OCI-LY1 (cell line): ENCODE measurements around the gene FHOD3.
"Not testable (repeated sequence)": the region's sequence is repeated elsewhere in the genome, so short reads cannot be mapped to it uniquely, and the experiment has no call there.

Experiments used
- H2AFZ ChIP-seq: fragments of 200-600 bp; sonication (generic), shearing (Covaris generic); 2 replicates; pipeline ENCODE4 v1.6.0; 2014; ENCODE audit warnings: antibody characterized with exemption, mild to moderate bottlenecking, low read length
- H3F3A ChIP-seq: fragments of 200-600 bp; sonication (generic), shearing (Covaris generic); 2 replicates; pipeline ENCODE4 v1.6.0; 2014; ENCODE audit warnings: mild to moderate bottlenecking, antibody characterized with exemption, low read length, moderate library complexity; ENCODE audit not compliant: insufficient read depth
- H3K27ac ChIP-seq: fragments of 200-600 bp; sonication (generic); 2 replicates; pipeline ENCODE4 v1.5.1; 2014; ENCODE audit warnings: low read length, mixed run types, mild to moderate bottlenecking, low read depth; ENCODE audit not compliant: poor library complexity, severe bottlenecking
- H3K27me3 ChIP-seq: fragments of 200-600 bp; sonication (generic); 2 replicates; pipeline ENCODE4 v1.6.0; 2014; ENCODE audit warnings: antibody characterized with exemption, mild to moderate bottlenecking, low read length, moderate library complexity; ENCODE audit not compliant: insufficient read depth
- H3K36me3 ChIP-seq: fragments of 200-600 bp; sonication (generic); 2 replicates; pipeline ENCODE4 v1.6.1; 2014; ENCODE audit warnings: mild to moderate bottlenecking, antibody characterized with exemption, low read length, moderate library complexity, mixed read lengths; ENCODE audit not compliant: insufficient read depth
- H3K4me1 ChIP-seq: fragments of 200-600 bp; sonication (generic); 2 replicates; pipeline ENCODE4 v1.5.1; 2014; ENCODE audit warnings: mild to moderate bottlenecking, low read length, moderate library complexity; ENCODE audit not compliant: insufficient read depth, severe bottlenecking
- H3K4me2 ChIP-seq: fragments of 200-600 bp; sonication (generic), shearing (Covaris generic); 2 replicates; pipeline ENCODE4 v1.6.1; 2014; ENCODE audit warnings: low read length
- H3K4me3 ChIP-seq: fragments of 200-600 bp; sonication (generic); 2 replicates; pipeline ENCODE4 v1.5.1; 2014; ENCODE audit warnings: low read length, low read depth, mild to moderate bottlenecking, mixed read lengths; ENCODE audit not compliant: poor library complexity, severe bottlenecking
- H3K79me2 ChIP-seq: fragments of 200-600 bp; shearing (Covaris generic); 2 replicates; pipeline ENCODE4 v1.6.1; 2016; ENCODE audit warnings: mixed run types, low read length, mixed read lengths; ENCODE audit not compliant: insufficient read depth
- H3K9ac ChIP-seq: fragments of 200-600 bp; sonication (generic), shearing (Covaris generic); 2 replicates; pipeline ENCODE4 v1.6.1; 2014; ENCODE audit warnings: mild to moderate bottlenecking, low read length, mixed read lengths
- H3K9me2 ChIP-seq: fragments of 200-600 bp; sonication (generic), shearing (Covaris generic); 2 replicates; pipeline ENCODE4 v1.6.1; 2014; ENCODE audit warnings: low read depth, mild to moderate bottlenecking, low read length, mixed read lengths
- H3K9me3 ChIP-seq: fragments of 200-600 bp; shearing (Covaris generic); 2 replicates; pipeline ENCODE4 v1.6.1; 2014; ENCODE audit warnings: low read length, mixed read lengths
- H4K20me1 ChIP-seq: fragments of 200-600 bp; sonication (generic), shearing (Covaris generic); 2 replicates; pipeline ENCODE4 v1.6.0; 2016; ENCODE audit warnings: mild to moderate bottlenecking, low read length; ENCODE audit not compliant: insufficient read depth
- EZH2 ChIP-seq: fragments of 200-600 bp; sonication (generic), shearing (Covaris generic); IDR thresholded peaks from 2 replicates; pipeline ENCODE4 v1.8.0; 2017; ENCODE audit warnings: borderline replicate concordance, mixed run types, mild to moderate bottlenecking, antibody characterized with exemption, low read length, moderate library complexity, mixed read lengths
- TF ChIP-seq, protein P1 (sequence below): fragments of 200-600 bp; sonication (generic), shearing (Covaris generic); IDR thresholded peaks from 2 replicates; pipeline ENCODE4 v1.5.1; 2017; ENCODE audit warnings: mild to moderate bottlenecking, antibody characterized with exemption, low read length, moderate library complexity, mixed read lengths

FHOD3 gene

DNA sequence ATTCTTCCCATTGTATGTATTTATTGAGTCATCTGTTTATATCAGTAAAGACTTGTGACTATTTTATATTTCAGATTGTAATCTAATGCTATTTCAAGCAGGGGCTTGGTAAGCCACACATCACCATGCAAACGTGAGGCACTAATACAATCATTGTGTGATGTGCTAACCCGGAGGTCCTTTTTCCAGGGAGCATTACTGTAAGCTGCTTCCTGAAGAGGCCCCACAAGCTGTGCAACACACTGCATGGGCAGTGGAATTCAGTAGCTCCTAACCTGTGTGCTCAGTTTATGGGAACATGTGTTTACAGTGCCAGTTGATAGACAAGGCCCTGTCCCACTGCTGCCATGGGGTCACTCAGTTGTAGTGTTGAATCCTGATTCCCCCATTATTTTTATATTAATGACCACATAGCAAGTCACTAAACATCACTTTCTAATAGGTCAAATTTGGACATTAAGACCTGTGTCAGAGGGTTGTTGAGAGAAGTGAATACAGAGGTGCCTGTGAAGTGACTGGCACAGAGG, 162.9 kb downstream of the FHOD3 start:
- no peak overlapping the region for H3K4me2 ChIP-seq
- no peak overlapping the region for H3K27ac ChIP-seq

DNA sequence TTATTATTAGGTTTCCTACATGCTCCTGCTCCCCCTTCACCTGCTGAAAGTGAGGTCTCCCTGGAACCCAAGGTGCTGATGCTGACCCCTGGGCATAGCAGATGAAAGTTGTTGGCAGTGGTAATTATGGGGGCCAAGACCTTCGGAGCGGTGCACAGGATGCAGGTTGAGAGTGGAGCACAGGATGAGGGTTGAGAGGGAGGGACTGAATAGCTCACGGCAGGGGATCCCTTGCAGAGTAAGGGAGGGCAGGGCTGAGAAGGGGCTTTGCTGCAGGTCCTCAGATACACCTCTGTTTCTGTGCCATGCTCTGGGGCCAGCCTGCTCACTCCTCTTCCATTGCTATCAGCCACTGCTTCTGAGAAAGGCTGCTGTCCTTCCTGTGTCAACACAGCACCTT, 163.3 kb downstream of the FHOD3 start:
- H3K79me2 ChIP-seq, result no peaks in the 10 kb centered on the region
- no peak overlapping the region for H2AFZ ChIP-seq
- no peak overlapping the region for H3K4me2 ChIP-seq

More for the DNA sequence above, 162.9 kb downstream of the FHOD3 start:
- H3K4me1 ChIP-seq, result no peaks in the 10 kb centered on the region
- H4K20me1 ChIP-seq, result no peaks in the 10 kb centered on the region
- no peaks in the 10 kb centered on the region for H3K27me3 ChIP-seq
- TF ChIP-seq EZH2, result no peak
- TF ChIP-seq, protein P1, sequence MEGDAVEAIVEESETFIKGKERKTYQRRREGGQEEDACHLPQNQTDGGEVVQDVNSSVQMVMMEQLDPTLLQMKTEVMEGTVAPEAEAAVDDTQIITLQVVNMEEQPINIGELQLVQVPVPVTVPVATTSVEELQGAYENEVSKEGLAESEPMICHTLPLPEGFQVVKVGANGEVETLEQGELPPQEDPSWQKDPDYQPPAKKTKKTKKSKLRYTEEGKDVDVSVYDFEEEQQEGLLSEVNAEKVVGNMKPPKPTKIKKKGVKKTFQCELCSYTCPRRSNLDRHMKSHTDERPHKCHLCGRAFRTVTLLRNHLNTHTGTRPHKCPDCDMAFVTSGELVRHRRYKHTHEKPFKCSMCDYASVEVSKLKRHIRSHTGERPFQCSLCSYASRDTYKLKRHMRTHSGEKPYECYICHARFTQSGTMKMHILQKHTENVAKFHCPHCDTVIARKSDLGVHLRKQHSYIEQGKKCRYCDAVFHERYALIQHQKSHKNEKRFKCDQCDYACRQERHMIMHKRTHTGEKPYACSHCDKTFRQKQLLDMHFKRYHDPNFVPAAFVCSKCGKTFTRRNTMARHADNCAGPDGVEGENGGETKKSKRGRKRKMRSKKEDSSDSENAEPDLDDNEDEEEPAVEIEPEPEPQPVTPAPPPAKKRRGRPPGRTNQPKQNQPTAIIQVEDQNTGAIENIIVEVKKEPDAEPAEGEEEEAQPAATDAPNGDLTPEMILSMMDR, result no peak
- H2AFZ ChIP-seq, result no peak overlapping the region
- no peaks in the 10 kb centered on the region for H3K9me3 ChIP-seq
- no peak overlapping the region for H3K4me3 ChIP-seq
- no peaks in the 10 kb centered on the region for H3K36me3 ChIP-seq
- H3K9ac ChIP-seq, result no peak overlapping the region
- no peaks in the 10 kb centered on the region for H3K79me2 ChIP-seq
- no peaks in the 10 kb centered on the region for H3F3A ChIP-seq
- H3K9me2 ChIP-seq, result no peaks in the 10 kb centered on the region

DNA sequence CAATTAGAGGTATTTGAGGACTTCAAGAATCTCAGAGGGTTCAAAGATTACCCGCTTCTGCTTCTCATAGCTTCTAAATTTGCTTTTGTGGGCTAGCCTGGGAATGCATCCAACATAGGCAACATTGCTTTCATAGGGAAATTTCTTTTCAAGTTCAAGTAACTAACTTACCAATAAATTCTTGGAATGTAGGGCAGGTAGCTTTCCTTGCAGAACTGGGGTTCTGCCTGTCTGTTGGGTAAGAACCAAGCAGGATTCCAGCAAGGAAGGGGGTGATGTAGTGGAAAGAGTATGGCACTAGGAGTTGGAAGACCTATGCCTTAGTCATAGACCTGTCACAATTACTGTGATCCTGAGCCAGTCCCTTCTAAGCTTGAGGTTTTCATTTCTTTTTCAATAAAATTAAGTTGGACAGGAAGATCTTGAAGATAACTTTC, 164.1 kb downstream of the FHOD3 start:
- Histone ChIP-seq H3K27me3 (no peaks in the 10 kb centered on the region), H3F3A (no peaks in the 10 kb centered on the region), H3K9me2 (no peaks in the 10 kb centered on the region), H3K79me2 (no peaks in the 10 kb centered on the region), H3K4me1 (no peaks in the 10 kb centered on the region), H3K9me3 (no peaks in the 10 kb centered on the region), H2AFZ (no peak overlapping the region), H3K9ac (no peak overlapping the region), H3K4me2 (no peak overlapping the region), H3K36me3 (no peaks in the 10 kb centered on the region), H3K4me3 (no peak overlapping the region), H4K20me1 (no peaks in the 10 kb centered on the region), H3K27ac (no peak overlapping the region)
- no peak for TF ChIP-seq EZH2
- TF ChIP-seq, protein P1, result no peak

More for the DNA sequence above, 163.3 kb downstream of the FHOD3 start:
- TF ChIP-seq, protein P1, result no peak
- TF ChIP-seq EZH2, result no peak
- Histone ChIP-seq H3K27me3 (no peaks in the 10 kb centered on the region), H3K36me3 (no peaks in the 10 kb centered on the region), H3K27ac (no peak overlapping the region), H3F3A (no peaks in the 10 kb centered on the region), H3K9me3 (no peaks in the 10 kb centered on the region), H4K20me1 (no peaks in the 10 kb centered on the region), H3K4me1 (no peaks in the 10 kb centered on the region), H3K9ac (no peak overlapping the region), H3K9me2 (no peaks in the 10 kb centered on the region), H3K4me3 (no peak overlapping the region)

DNA sequence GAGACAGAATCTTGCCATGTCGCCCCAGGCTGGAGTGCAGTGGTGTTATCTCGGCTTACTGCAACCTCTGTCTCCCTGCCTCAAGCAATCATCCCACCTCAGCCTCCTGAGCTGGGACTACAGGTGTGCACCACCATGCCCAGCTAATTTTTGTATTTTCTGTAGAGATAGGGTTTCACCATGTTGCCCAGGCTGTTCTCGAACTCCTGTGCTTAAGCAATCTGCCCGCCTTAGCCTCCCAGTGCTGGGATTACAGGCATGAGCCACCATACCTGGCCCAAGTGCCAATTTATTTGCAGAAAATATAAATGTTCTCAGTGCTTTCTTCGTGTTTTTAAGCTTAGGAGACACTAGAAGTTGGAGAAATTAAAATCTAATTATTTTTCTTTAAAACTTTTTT, 166.0 kb downstream of the FHOD3 start:
- not testable (repeated sequence) for H3K36me3 ChIP-seq, H3K9me2 ChIP-seq, H3F3A ChIP-seq, H3K9me3 ChIP-seq, H4K20me1 ChIP-seq, H3K4me1 ChIP-seq, H2AFZ ChIP-seq, H3K9ac ChIP-seq, H3K79me2 ChIP-seq, H3K4me3 ChIP-seq, H3K27ac ChIP-seq, H3K4me2 ChIP-seq, H3K27me3 ChIP-seq
